IMR-90 (cell line): ENCODE measurements around the gene RDH16. TPM values are rescaled to one million over a fixed set of nuclear protein-coding genes. Genes with fewer than 3 reads are reported as not detected.

ENCODE experiments used
- ATAC-seq: fragments of 200-7000 bp; cut with Tn5 transposase; 2 replicates; pipeline ENCODE4 v1.9.1; 2020; ENCODE audit warnings: low read depth, mild to moderate bottlenecking, moderate library complexity
- BruUV-seq: library from RNA; stranded (reverse); fragments of 400-500 nt; replicated peaks from 2 replicates; lab custom pipeline; 2021; lab: Mats Ljungman, UMichigan
- CTCF ChIA-PET: fragments of 300-600 bp; formaldehyde crosslinking; extraction: SDS; loops from one replicate; lab custom pipeline; 2021; ENCODE audit warnings: antibody characterized with exemption; lab: Yijun Ruan, JAX
- POLR2A ChIA-PET: fragments of 300-600 bp; sonication (Branson Sonifier 250); formaldehyde crosslinking; loops from one replicate; lab custom pipeline; 2022; ENCODE audit warnings: antibody characterized with exemption; ENCODE audit not compliant: unreplicated experiment; lab: Charles Lee
- DNase-seq: peaks from one replicate; pipeline ENCODE4 v3.0.0; 2013
- H2AFZ ChIP-seq: replicated peaks from 2 replicates; pipeline ENCODE3; 2013; ENCODE audit warnings: low read length, mild to moderate bottlenecking; ENCODE audit not compliant: poor library complexity
- H2AK5ac ChIP-seq: 2 replicates; pipeline ENCODE4 v1.6.1; 2013; ENCODE audit warnings: low read depth, low read length, inconsistent platforms
- H2AK9ac ChIP-seq: replicated peaks from 2 replicates; pipeline ENCODE3; 2013; ENCODE audit warnings: mild to moderate bottlenecking, low read depth, low read length, moderate library complexity; ENCODE audit not compliant: poor library complexity
- H2BK120ac ChIP-seq: 2 replicates; pipeline ENCODE4 v1.6.1; 2013; ENCODE audit warnings: low read depth, low read length, inconsistent platforms
- H2BK15ac ChIP-seq: 3 replicates; pipeline ENCODE4 v1.6.1; 2013; ENCODE audit warnings: low read depth, low read length, inconsistent platforms
- H2BK20ac ChIP-seq: 2 replicates; pipeline ENCODE4 v1.6.1; 2013; ENCODE audit warnings: low read depth, mild to moderate bottlenecking, inconsistent platforms, low read length, moderate library complexity
- H2BK5ac ChIP-seq: 2 replicates; pipeline ENCODE4 v1.6.1; 2013; ENCODE audit warnings: mild to moderate bottlenecking, low read depth, low read length, inconsistent platforms; ENCODE audit not compliant: poor library complexity, severe bottlenecking
- H3K14ac ChIP-seq: replicated peaks from 2 replicates; pipeline ENCODE4 v1.6.1; 2013; ENCODE audit warnings: low read depth, low read length, inconsistent platforms
- H3K18ac ChIP-seq: 2 replicates; pipeline ENCODE4 v1.6.1; 2013; ENCODE audit warnings: low read depth, low read length, control low read depth
- H3K23ac ChIP-seq: 2 replicates; pipeline ENCODE4 v1.6.1; 2013; ENCODE audit warnings: low read depth, low read length, inconsistent platforms
- H3K27ac ChIP-seq: 2 replicates; pipeline ENCODE4 v1.5.1; 2013; ENCODE audit warnings: mild to moderate bottlenecking, control low read depth, low read length; ENCODE audit not compliant: insufficient read depth
- H3K27me3 ChIP-seq: 2 replicates; pipeline ENCODE4 v1.6.1; 2013; ENCODE audit warnings: low read length; ENCODE audit not compliant: control insufficient read depth, insufficient read depth
- H3K36me3 ChIP-seq: 2 replicates; pipeline ENCODE4 v1.6.1; 2013; ENCODE audit warnings: low read length, mixed read lengths; ENCODE audit not compliant: control insufficient read depth, insufficient read depth
- H3K4ac ChIP-seq: 2 replicates; pipeline ENCODE4 v1.6.1; 2013; ENCODE audit warnings: low read depth, low read length, inconsistent platforms
- H3K4me1 ChIP-seq: 2 replicates; pipeline ENCODE4 v1.6.1; 2013; ENCODE audit warnings: low read length, mixed read lengths; ENCODE audit not compliant: control insufficient read depth, insufficient read depth
- H3K4me2 ChIP-seq: 2 replicates; pipeline ENCODE4 v1.6.1; 2013; ENCODE audit warnings: low read depth, mild to moderate bottlenecking, control low read depth, low read length, moderate library complexity
- H3K4me3 ChIP-seq: 2 replicates; pipeline ENCODE4 v1.5.1; 2013; ENCODE audit warnings: low read depth, mild to moderate bottlenecking, control low read depth, low read length, moderate library complexity; ENCODE audit not compliant: insufficient read depth
- H3K56ac ChIP-seq: 2 replicates; pipeline ENCODE4 v1.6.1; 2013; ENCODE audit warnings: low read length, inconsistent platforms; ENCODE audit not compliant: insufficient read depth; ENCODE audit errors: extremely low read depth
- H3K79me1 ChIP-seq, 2 experiments: 2 replicates each; pipeline ENCODE4 v1.6.1; 2013; ENCODE audit warnings: low read length in 2 of 2, inconsistent platforms in 1 of 2, low read depth in 1 of 2
- H3K9ac ChIP-seq: 2 replicates; pipeline ENCODE4 v1.6.1; 2013; ENCODE audit warnings: low read depth, low read length, control low read depth
- H3K9me1 ChIP-seq: 2 replicates; pipeline ENCODE4 v1.6.1; 2013; ENCODE audit warnings: low read length, inconsistent platforms; ENCODE audit not compliant: insufficient read depth
- H3K9me3 ChIP-seq: 2 replicates; pipeline ENCODE4 v1.6.1; 2013; ENCODE audit warnings: low read length; ENCODE audit not compliant: control insufficient read depth, insufficient read depth
- H4K20me1 ChIP-seq: 2 replicates; pipeline ENCODE4 v1.6.1; 2013; ENCODE audit warnings: low read length, inconsistent platforms; ENCODE audit not compliant: insufficient read depth
- H4K5ac ChIP-seq: 2 replicates; pipeline ENCODE4 v1.6.1; 2013; ENCODE audit warnings: mild to moderate bottlenecking, low read depth, low read length, control low read depth
- H4K8ac ChIP-seq, 2 experiments: 2 replicates each; pipeline ENCODE4 v1.6.1; 2013; ENCODE audit warnings: low read depth in 2 of 2, low read length in 2 of 2, control low read depth in 1 of 2, inconsistent platforms in 1 of 2
- H4K91ac ChIP-seq: 2 replicates; pipeline ENCODE4 v1.6.1; 2013; ENCODE audit warnings: low read depth, low read length, inconsistent platforms; ENCODE audit not compliant: insufficient read depth
- BHLHE40 ChIP-seq: fragments of 150-350 bp; IDR thresholded peaks from 2 replicates; pipeline ENCODE4 v1.6.1; 2016; ENCODE audit warnings: mild to moderate bottlenecking, low read depth, low read length
- CEBPB ChIP-seq: IDR thresholded peaks from 2 replicates; pipeline ENCODE4 v1.6.1; 2012; ENCODE audit warnings: low read depth, low read length, improper control_type of control experiment
- CHD1 ChIP-seq: IDR thresholded peaks from 2 replicates; pipeline ENCODE4 v1.6.1; 2012; ENCODE audit warnings: low read depth, low read length, improper control_type of control experiment
- CTCF ChIP-seq: conservative IDR thresholded peaks from 2 replicates; pipeline ENCODE4 v1.5.1; 2012; ENCODE audit warnings: mild to moderate bottlenecking, low read depth, low read length, improper control_type of control experiment
- FOS ChIP-seq: fragments of 150-350 bp; IDR thresholded peaks from 2 replicates; pipeline ENCODE4 v1.6.1; 2016; ENCODE audit warnings: low read depth, low read length
- MAFK ChIP-seq: IDR thresholded peaks from 2 replicates; pipeline ENCODE4 v1.6.1; 2012; ENCODE audit warnings: low read depth, low read length, improper control_type of control experiment
- MXI1 ChIP-seq: IDR thresholded peaks from 2 replicates; pipeline ENCODE4 v1.6.1; 2012; ENCODE audit warnings: low read depth, mild to moderate bottlenecking, low read length, moderate library complexity, borderline replicate concordance
- NFE2L2 ChIP-seq: fragments of 150-350 bp; IDR thresholded peaks from 2 replicates; pipeline ENCODE4 v1.6.1; 2016; ENCODE audit warnings: low read depth, mild to moderate bottlenecking, low read length
- POLR2A ChIP-seq: IDR thresholded peaks from 2 replicates; pipeline ENCODE4 v1.6.1; 2012; ENCODE audit warnings: mild to moderate bottlenecking, low read depth, low read length
- RAD21 ChIP-seq: IDR thresholded peaks from 2 replicates; pipeline ENCODE4 v1.6.1; 2012; ENCODE audit warnings: low read length, improper control_type of control experiment
- RCOR1 ChIP-seq: IDR thresholded peaks from 2 replicates; pipeline ENCODE4 v1.6.1; 2012; ENCODE audit warnings: mild to moderate bottlenecking, low read length, improper control_type of control experiment; ENCODE audit not compliant: insufficient replicate concordance
- SMC3 ChIP-seq: fragments of 150-350 bp; IDR thresholded peaks from 2 replicates; pipeline ENCODE4 v1.6.1; 2016; ENCODE audit warnings: low read depth, mild to moderate bottlenecking, antibody characterized with exemption, low read length, moderate library complexity
- USF2 ChIP-seq: fragments of 150-350 bp; IDR thresholded peaks from 2 replicates; pipeline ENCODE4 v1.6.1; 2017; ENCODE audit warnings: mild to moderate bottlenecking, antibody characterized with exemption, low read length, low read depth
- WGBS, 2 experiments: methylation state at CpG; one replicate each; pipeline versions ENCODE4 v1.1.5 to v1.1.7; 2013; ENCODE audit warnings: missing lambda C conversion rate in 2 of 2; ENCODE audit not compliant: insufficient read length in 1 of 2; ENCODE audit errors: extremely low coverage in 2 of 2; 5-methylcytosine and 5-hydroxymethylcytosine counted together
- dilution Hi-C: fragments of 300-500 bp; cut with HindIII; formaldehyde crosslinking; loops from one replicate; pipeline ENCODE4 v1.14.3; 2018; ENCODE audit warnings: low sequenced_read_pairs; ENCODE audit not compliant: unreplicated experiment
- in situ Hi-C: fragments of 300-500 bp; cut with MboI; formaldehyde crosslinking; loops from 3 replicates; pipeline ENCODE4 v1.14.3; 2019; ENCODE audit warnings: low sequenced_read_pairs, inconsistent platforms, mixed read lengths
- intact Hi-C: fragments of 100-400 bp; cut with micrococcal nuclease; formaldehyde crosslinking; loops from 2 replicates; pipeline ENCODE4 v1.10.0; 2022
- polyA plus RNA-seq, 3 experiments: library from polyadenylated mRNA; depleted of rRNA; stranded (reverse); fragments of >200 nt; gene quantifications; 2 replicates each; pipeline ENCODE4 v1.2.3, GENCODE V29; 2012; ENCODE audit warnings: low replicate concordance in 1 of 3
- total RNA-seq: library from RNA; depleted of rRNA; stranded (reverse); fragments of >200 nt; gene quantifications from 2 replicates; pipeline ENCODE4 v1.2.3, GENCODE V29; 2012

RDH16 gene
- total and polyA plus RNA-seq, 2 of the 4 experiments (the other 2 are of a cell fraction): not detected

GRCh38 chr12:56999456-56999855 lies 42.0 kb upstream of the RDH16 start:
- H3K36me3 ChIP-seq: peaks cover 53% of the 10 kb centered on the region
- CTCF ChIA-PET: no interaction called here
- ATAC-seq (no peak), DNase-seq (no peak)
- peaks cover 17% of the 10 kb centered on the region for H3K9me1 ChIP-seq
- H4K5ac ChIP-seq: no peak overlapping the region
- no peak overlapping the region for H2AFZ ChIP-seq
- H3K56ac ChIP-seq: no peak overlapping the region
- no peak overlapping the region for H4K8ac ChIP-seq
- dilution Hi-C loops: no loop called here
- H3K14ac ChIP-seq: no peak overlapping the region
- TF ChIP-seq CHD1 (no peak), SMC3 (no peak), RCOR1 (no peak), BHLHE40 (no peak), MAFK (no peak), NFE2L2 (no peak), CTCF (no peak), USF2 (no peak), FOS (no peak), POLR2A (no peak), CEBPB (no peak), RAD21 (no peak), MXI1 (no peak)
- H3K79me1 ChIP-seq: peaks cover 18 to 66% of the 10 kb centered on the region in 2 experiments
- POLR2A ChIA-PET: no interaction called here
- H2AK9ac ChIP-seq: peak overlapping the region; percentile 76
- no peak overlapping the region for H4K91ac ChIP-seq
- H3K18ac ChIP-seq: no peak overlapping the region
- H3K4ac ChIP-seq: no peak overlapping the region
- no peak overlapping the region; the same call in 1 of the 2 replicates for H3K23ac ChIP-seq
- no peaks in the 10 kb centered on the region for H3K27me3 ChIP-seq
- 85% methylated on average over 2 of the region's 4 CpGs; no CpG with 5 or more reads in 1 of the 2 experiments for WGBS, 2 experiments
- intact Hi-C loops: no loop called here
- no peak overlapping the region for H2BK120ac ChIP-seq
- H3K4me2 ChIP-seq: no peak overlapping the region
- H3K9me3 ChIP-seq: no peaks in the 10 kb centered on the region
- H3K27ac ChIP-seq: no peak overlapping the region
- no peak overlapping the region for H2BK15ac ChIP-seq
- H2BK5ac ChIP-seq: no peak overlapping the region
- H3K4me3 ChIP-seq: no peak overlapping the region
- no peak overlapping the region for H2AK5ac ChIP-seq
- no peak overlapping the region for H2BK20ac ChIP-seq
- no TSS peak for BruUV-seq
- peaks cover 6% of the 10 kb centered on the region for H3K4me1 ChIP-seq
- H3K9ac ChIP-seq: no peak overlapping the region
- in situ Hi-C loops: loop anchor here (25.0 kb wide), 1 partner anchor 487 kb away; the partner anchor contains the start of gene RBMS2
- peaks cover 41% of the 10 kb centered on the region for H4K20me1 ChIP-seq
